Subcutaneous abdominal adipose tissue (tissue), 5 donors: ENCODE results near the gene TRIM41.
"Not testable (repeated sequence)": the region's sequence is repeated elsewhere in the genome, so short reads cannot be mapped to it uniquely, and the experiment has no call there.

Experiments
- H3K27ac ChIP-seq: one replicate; pipeline ENCODE4 v1.7.0; 2013; ENCODE audit warnings: low read depth, mild to moderate bottlenecking, inconsistent platforms, low read length, moderate library complexity
- H3K27me3 ChIP-seq, 5 donors: one replicate each; pipeline ENCODE4 v1.7.0; 2013; ENCODE audit warnings: low read length in 5 of 5, inconsistent platforms in 1 of 5; ENCODE audit not compliant: control insufficient read depth in 5 of 5, insufficient read depth in 4 of 5
- H3K36me3 ChIP-seq, 5 donors: one replicate each; pipeline ENCODE4 v1.7.0; 2013; ENCODE audit warnings: low read length in 5 of 5; ENCODE audit not compliant: control insufficient read depth in 5 of 5, insufficient read depth in 5 of 5
- H3K4me1 ChIP-seq, 5 donors: one replicate each; pipeline ENCODE4 v1.7.0; 2013; ENCODE audit warnings: low read length in 5 of 5, mild to moderate bottlenecking in 3 of 5, moderate library complexity in 1 of 5; ENCODE audit not compliant: control insufficient read depth in 5 of 5, insufficient read depth in 5 of 5
- H3K4me3 ChIP-seq, 5 donors: one replicate each; pipeline ENCODE4 v1.7.0; 2013; ENCODE audit warnings: low read length in 5 of 5, low read depth in 1 of 5
- H3K9ac ChIP-seq, 5 donors: one replicate each; pipeline ENCODE4 v1.7.0; 2013; ENCODE audit warnings: low read length in 5 of 5, mild to moderate bottlenecking in 4 of 5, moderate library complexity in 3 of 5
- H3K9me3 ChIP-seq, 5 donors: one replicate each; pipeline ENCODE4 v1.7.0; 2013; ENCODE audit warnings: low read length in 5 of 5; ENCODE audit not compliant: control insufficient read depth in 5 of 5
- donor health status: healthy.
- donor health status: healthy.
- donor health status: healthy.
- donor health status: healthy.
- donor health status: healthy.

Gene TRIM41

DNA sequence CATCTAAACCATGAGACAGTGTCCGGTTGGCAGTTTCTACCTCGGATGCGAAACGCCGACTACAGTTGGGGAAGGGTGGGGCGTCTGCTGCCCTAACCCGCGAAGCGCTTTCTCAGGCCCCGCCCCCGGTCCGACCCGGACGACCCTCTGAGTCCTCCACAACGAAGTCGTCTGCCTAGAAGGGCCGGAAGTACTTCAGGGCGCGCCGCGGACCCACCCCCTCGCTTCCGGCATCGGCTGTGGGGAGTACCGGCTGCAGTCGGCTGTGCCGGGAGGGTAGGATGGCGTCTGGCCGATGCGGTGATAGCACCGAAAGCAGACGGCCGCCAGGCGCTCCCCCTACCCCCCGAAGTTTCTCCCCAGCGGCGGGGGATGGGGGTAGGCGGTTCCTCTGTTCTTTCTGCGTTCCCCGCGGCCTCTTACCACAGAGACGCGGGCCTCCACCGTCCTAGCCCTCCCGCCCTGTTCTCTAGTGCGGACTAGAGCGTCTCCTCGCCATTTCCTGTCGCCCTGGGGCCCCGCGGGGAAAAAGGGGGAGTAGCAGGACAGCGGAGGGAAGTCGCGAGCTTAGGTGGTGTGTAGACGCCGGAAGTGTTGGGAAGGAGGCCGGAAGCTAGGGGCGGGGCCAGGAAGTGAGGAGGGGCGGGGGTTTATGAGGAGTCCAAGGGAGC, at the start of gene TRIM41:
Gene TRIM41, plus strand, starts transcription at position 224 of the 671 bp plus-strand sequence. CDS start 719 bp downstream, outside the sequence.
- no peaks in the 10 kb centered on the region for H3K27me3 ChIP-seq
- peak within 1 kb of the TSS in 4 of 5 donors; percentile 67 to 92 (median 82) for H3K9ac ChIP-seq
- peaks cover 0 to 5% (median 3%) of the 10 kb centered on the region in 5 donors for H3K36me3 ChIP-seq
- H3K4me3 ChIP-seq, result peak within 1 kb of the TSS; percentile 64 to 88 (median 86)
- peaks cover 9 to 40% (median 26%) of the 10 kb centered on the region in 5 donors for H3K4me1 ChIP-seq
- peak within 1 kb of the TSS; percentile 92 for H3K27ac ChIP-seq
- H3K9me3 ChIP-seq, result no peaks in the 10 kb centered on the region

GRCh38 chr5:181173420-181174342, 49.4 kb upstream of the TRIM41 start:
- Histone ChIP-seq H3K9me3 (no peaks in the 10 kb centered on the region), H3K4me3 (peak overlapping the region in 3 of 5 donors; percentile 5 to 36 (median 11)), H3K27ac (no peak overlapping the region), H3K4me1 (peaks cover 0 to 19% (median 12%) of the 10 kb centered on the region in 5 donors), H3K36me3 (no peaks in the 10 kb centered on the region), H3K9ac (no peak overlapping the region), H3K27me3 (peaks cover 13 to 47% (median 27%) of the 10 kb centered on the region in 5 donors)

DNA sequence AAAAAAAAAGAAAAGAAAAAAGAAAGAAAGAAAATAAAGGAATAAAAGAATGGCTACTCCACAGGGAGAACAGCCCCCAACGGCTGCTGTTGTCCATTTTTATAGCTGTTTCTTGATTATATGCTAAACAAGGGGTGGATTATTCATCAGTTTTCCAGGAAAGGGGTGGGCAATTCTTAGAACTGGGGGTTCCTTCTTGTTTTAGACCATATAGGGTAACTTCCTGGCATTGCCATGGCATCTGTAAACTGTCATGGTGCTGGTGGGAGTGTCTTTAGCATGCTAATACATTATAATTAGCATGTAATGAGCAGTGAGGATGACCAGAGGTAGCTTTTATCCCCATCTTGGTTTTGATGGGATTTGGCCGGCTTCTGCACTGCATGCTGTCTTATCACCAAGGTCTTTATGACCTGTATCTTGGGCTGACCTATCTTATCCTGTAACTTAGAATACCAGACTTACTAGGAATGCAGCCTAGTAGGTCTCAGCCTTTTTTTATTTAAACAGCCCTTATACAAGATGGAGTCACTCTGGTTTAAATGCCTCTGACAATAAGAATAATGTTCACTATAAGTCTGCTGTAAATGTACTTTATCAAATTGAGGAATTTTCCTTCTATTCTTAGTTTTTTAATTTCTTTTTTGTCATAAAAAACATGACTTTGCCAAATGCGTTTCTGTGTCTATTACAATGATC, 46.7 kb upstream of the TRIM41 start:
- H3K4me1 ChIP-seq, result peaks cover 0 to 14% (median 5%) of the 10 kb centered on the region in 5 donors
- H3K27me3 ChIP-seq, result peaks cover under 1 to 25% (median 15%) of the 10 kb centered on the region in 5 donors
- no peak overlapping the region for H3K27ac ChIP-seq
- no peak overlapping the region for H3K9ac ChIP-seq
- no peak overlapping the region for H3K4me3 ChIP-seq
- no peaks in the 10 kb centered on the region for H3K36me3 ChIP-seq
- no peaks in the 10 kb centered on the region for H3K9me3 ChIP-seq

DNA sequence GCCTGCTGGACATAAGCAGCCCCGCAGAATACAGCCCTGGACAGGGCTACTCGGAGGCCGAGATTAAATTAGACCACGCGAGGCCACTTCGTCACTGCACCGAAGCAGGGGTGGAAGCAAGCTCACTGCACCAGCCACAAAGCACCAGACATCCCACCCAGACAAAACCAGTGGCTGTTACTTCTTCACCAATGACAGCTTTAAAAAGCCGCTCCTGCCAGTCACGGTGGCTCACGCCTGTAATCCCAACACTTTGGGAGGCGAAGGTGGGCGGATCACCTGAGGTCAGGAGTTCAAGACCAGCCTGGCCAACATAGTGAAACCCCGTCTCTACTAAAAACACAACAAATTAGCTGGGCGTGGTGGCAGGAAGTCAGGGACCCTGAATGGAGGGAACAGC, 45.5 kb upstream of the TRIM41 start:
- not testable (repeated sequence) for H3K27ac ChIP-seq, H3K4me3 ChIP-seq, H3K36me3 ChIP-seq, H3K9me3 ChIP-seq, H3K9ac ChIP-seq
- Histone ChIP-seq H3K27me3 (peaks cover 0 to 17% (median 12%) of the 10 kb centered on the region in 5 donors), H3K4me1 (peaks cover 0 to 20% (median 8%) of the 10 kb centered on the region in 5 donors)

DNA sequence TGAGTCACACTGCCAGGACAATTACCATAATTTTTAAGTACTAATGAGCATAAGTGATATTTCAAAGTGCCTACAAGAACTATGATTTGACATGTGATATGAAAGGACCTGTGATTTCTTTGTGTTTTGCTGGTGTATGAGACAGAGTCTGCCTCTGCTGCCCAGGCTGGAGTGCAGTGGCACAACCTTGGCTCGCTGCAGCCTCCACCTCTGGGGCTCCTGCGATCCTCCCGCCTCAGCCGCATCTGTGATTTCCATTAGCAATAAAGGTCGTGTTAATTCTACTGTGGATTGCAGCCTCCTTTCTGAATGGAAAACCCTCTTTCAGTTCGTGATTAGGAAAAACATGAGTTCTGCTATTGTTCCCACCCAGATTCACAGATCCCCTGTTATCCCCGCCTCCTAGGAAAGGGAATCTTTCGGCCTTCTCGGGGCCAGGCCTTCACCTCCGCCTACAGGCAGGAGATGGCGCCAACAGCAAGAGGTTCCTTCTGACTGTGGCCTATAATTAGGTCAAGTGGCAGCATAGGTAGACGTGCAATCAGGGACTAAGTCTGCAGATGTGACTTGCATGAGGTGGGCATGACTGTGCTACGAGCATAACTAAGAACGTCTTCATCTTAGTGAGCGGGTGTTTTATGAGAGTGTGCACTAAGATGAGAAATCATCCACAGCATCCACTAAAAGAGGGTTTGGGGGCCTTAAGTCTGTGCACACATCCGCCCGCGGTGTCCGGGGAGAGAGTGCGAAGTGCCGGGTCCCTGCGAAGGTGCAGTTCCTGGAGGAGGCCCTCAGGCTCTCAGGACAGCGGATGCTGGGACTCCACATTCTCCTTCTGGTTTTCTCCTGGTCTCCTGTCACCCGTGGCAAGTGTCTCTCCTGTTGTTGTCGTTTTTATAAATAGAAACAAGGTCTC, 41.2 kb upstream of the TRIM41 start:
- Histone ChIP-seq H3K27ac (no peak overlapping the region), H3K4me3 (no peak overlapping the region), H3K9ac (no peak overlapping the region), H3K9me3 (no peaks in the 10 kb centered on the region), H3K27me3 (peaks cover 0 to 4% (median 0%) of the 10 kb centered on the region in 5 donors), H3K4me1 (peaks cover 0 to 18% (median 16%) of the 10 kb centered on the region in 5 donors), H3K36me3 (no peaks in the 10 kb centered on the region)

- Histone ChIP-seq H3K9ac (no peak overlapping the region), H3K9me3 (no peaks in the 10 kb centered on the region), H3K4me1 (peaks cover 0 to 18% (median 16%) of the 10 kb centered on the region in 5 donors), H3K27ac (no peak overlapping the region), H3K36me3 (no peaks in the 10 kb centered on the region), H3K27me3 (no peaks in the 10 kb centered on the region), H3K4me3 (peak overlapping the region in 1 of 5 donors; percentile 8)
These were observed 40.4 kb upstream of the TRIM41 start for GRCh38 chr5:181182651-181183050.

GRCh38 chr5:181184845-181185216, 38.2 kb upstream of the TRIM41 start:
- Histone ChIP-seq H3K4me3 (peak overlapping the region in 2 of 5 donors; percentile 54 to 73), H3K9ac (no peak overlapping the region), H3K27ac (no peak overlapping the region), H3K27me3 (no peaks in the 10 kb centered on the region), H3K4me1 (peaks cover 4 to 32% (median 26%) of the 10 kb centered on the region in 5 donors), H3K36me3 (no peaks in the 10 kb centered on the region), H3K9me3 (no peaks in the 10 kb centered on the region)

DNA sequence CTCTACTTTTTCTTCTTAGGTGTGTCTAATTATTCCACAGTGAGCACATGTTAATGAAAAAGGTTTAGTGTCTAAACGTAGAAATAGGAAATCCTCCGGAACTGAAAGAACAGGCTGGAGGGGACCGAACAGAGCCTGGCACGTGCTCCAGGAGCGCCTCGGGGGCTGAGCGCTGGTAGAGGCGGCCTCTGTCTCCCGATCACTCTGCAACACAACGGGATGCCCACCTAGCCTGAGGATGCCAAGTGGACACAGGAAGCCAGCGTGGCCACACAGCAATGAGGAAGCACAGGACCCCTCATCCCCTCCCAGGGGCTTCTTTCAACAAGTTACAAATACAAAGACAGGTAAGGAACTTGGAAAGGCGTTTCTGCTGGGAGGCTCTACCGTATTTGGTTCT, 37.5 kb upstream of the TRIM41 start:
- Histone ChIP-seq H3K9me3 (no peaks in the 10 kb centered on the region), H3K36me3 (no peaks in the 10 kb centered on the region), H3K4me3 (no peak overlapping the region), H3K4me1 (peaks cover 4 to 39% (median 33%) of the 10 kb centered on the region in 5 donors), H3K9ac (no peak overlapping the region), H3K27ac (no peak overlapping the region), H3K27me3 (no peaks in the 10 kb centered on the region)

DNA sequence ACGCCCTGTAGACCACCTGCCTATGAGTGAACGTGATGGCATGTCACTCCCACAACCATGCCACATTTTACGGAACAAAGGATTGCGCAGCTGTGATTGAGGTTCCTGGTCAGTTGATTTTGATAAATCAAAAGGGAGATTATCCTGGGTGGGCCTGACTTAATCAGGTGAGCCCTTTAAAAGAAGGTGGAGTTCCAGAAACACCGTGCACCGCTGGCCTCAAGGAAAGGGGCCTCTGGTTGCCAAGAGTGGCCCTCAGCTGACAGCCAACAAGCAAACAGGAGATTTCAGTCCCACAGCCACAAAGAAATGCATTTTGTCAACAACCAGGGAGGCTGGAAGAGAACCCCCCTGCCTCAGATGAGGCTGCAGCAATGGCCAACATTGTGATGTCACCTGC, 37.1 kb upstream of the TRIM41 start:
- Histone ChIP-seq H3K9ac (no peak overlapping the region), H3K27ac (no peak overlapping the region), H3K4me3 (no peak overlapping the region), H3K36me3 (no peaks in the 10 kb centered on the region), H3K9me3 (no peaks in the 10 kb centered on the region), H3K4me1 (peaks cover 4 to 44% (median 38%) of the 10 kb centered on the region in 5 donors), H3K27me3 (no peaks in the 10 kb centered on the region)
